ENCODE results near the gene MAP2K5. TPM values are rescaled to one million over a fixed set of nuclear protein-coding genes. Genes with fewer than 3 reads are reported as not detected.

MAP2K5 gene
- total and polyA plus RNA-seq, 9 of the 15 experiments (the other 6 are each of a cell fraction or from before 2014, with no cell fraction given), result 0.41 to 16.5 (median 7.5) TPM

GRCh38 chr15:67839929-67840748 is 297.6 kb downstream of the MAP2K5 start, which contains the start of gene RNU6-1:
Gene RNU6-1 (minus strand): TSS chr15:67840045.
- CTCF ChIA-PET (ENCODE audit: low intra/inter-chr PET ratio), result interaction anchor here (1.8 kb wide), 1 partner anchor 315 kb away, joined by 4 read pairs; no protein-coding TSS in a partner anchor
- POLR2A ChIA-PET, result interaction anchor here (0.5 to 1.6 kb wide), 6 partner anchors 84 to 747 kb away, joined by 3 to 4 read pairs (median 3); partner anchors contain the start of gene PIAS1
- no peaks in the 10 kb centered on the region for H3K36me3 ChIP-seq (ENCODE audit: control insufficient read depth, insufficient read depth, low read length)
- peak; percentile 87 for ATAC-seq
- H3K4me1 ChIP-seq (replicated peaks in 1 of 2; ENCODE audit: control insufficient read depth in 2 of 2, insufficient read depth in 2 of 2, low read length in 2 of 2), result peaks cover 22 to 36% of the 10 kb centered on the region in 2 experiments
- in situ Hi-C loops (cut with MboI) (loop anchor here (5.0 to 10.0 kb wide), 2 partner anchors 383 to 905 kb away; no protein-coding TSS in a partner anchor), intact Hi-C loops (cut with micrococcal nuclease) (loop anchor here (10.0 kb wide), 1 partner anchor 535 kb away; no protein-coding TSS in a partner anchor)
- under 1% methylated on average over 60 of the region's 62 CpGs for WGBS (ENCODE audit: insufficient coverage, low coverage, missing lambda C conversion rate)
- no peaks in the 10 kb centered on the region; the same call in 1 of the 2 replicates for H4K20me1 ChIP-seq (replicated peaks; ENCODE audit: control insufficient read depth, insufficient read depth, low read length)
- no peaks in the 10 kb centered on the region for H3K9me3 ChIP-seq (replicated peaks; ENCODE audit: control insufficient read depth, insufficient read depth, low read depth, low read length)
- peaks cover 0 to 10% of the 10 kb centered on the region in 2 experiments; a peak in 4 of 5 replicates for H3K27me3 ChIP-seq (ENCODE audit: control insufficient read depth in 2 of 2, insufficient read depth in 2 of 2, low read length in 2 of 2)
- H2AFZ ChIP-seq (ENCODE audit: low read depth, low read length), result peak within 1 kb of the TSS; percentile 96
- H3K79me2 ChIP-seq (ENCODE audit: control insufficient read depth, insufficient read depth, low read length), result no peaks in the 10 kb centered on the region
- DNase-seq (ENCODE audit: extremely low read depth in 1 of 4, low spot score in 3 of 4), result peak; percentile 93 to 96 (median 95)
- TSS peak; percentile 86 for BruUV-seq (replicated peaks)
- peak; percentile 98 for FAIRE-seq
- peak within 1 kb of the TSS; percentile 85 for H3K4me2 ChIP-seq (ENCODE audit: insufficient read depth, low read length)
- H3K27ac ChIP-seq (ENCODE audit: extremely low read depth, low read depth, low read length), result peak within 1 kb of the TSS; percentile 92
- H3K9me1 ChIP-seq (ENCODE audit: control insufficient read depth, insufficient read depth, low read length), result no peaks in the 10 kb centered on the region
- peak within 1 kb of the TSS; percentile 89 to 97 for H3K9ac ChIP-seq (ENCODE audit: insufficient read depth in 1 of 2, low read depth in 2 of 2, low read length in 2 of 2)
- H3K4me3 ChIP-seq, result peak within 1 kb of the TSS; percentile 66
- TF ChIP-seq MCM7 (IDR thresholded peaks at IDR 0.05), result no peak
- no peak for TF ChIP-seq BACH1 (tag; IDR thresholded peaks at IDR 0.05)
- no peak for TF ChIP-seq ZNF3 (CRISPR knock-in tag; IDR thresholded peaks at IDR 0.05)
- TF ChIP-seq MEF2D (tag; conservative IDR thresholded peaks at IDR 0.05; ENCODE audit: low read depth), result peak; percentile 37; the same call in 1 of the 2 replicates
- TF ChIP-seq PML (IDR thresholded peaks at IDR 0.05; ENCODE audit: low read length), result peak; percentile 14; the same call in 1 of the 2 replicates
- no peak; the same call in none of the 2 replicates for TF ChIP-seq SP1 (CRISPR knock-in tag; IDR thresholded peaks at IDR 0.05)
- TF ChIP-seq ZNF316 (IDR thresholded peaks at IDR 0.05), result peak; percentile 67
- TF ChIP-seq SAFB2 (IDR thresholded peaks at IDR 0.05; ENCODE audit: borderline replicate concordance, low read depth, low read length, severe bottlenecking), result no peak
- TF ChIP-seq SNAPC5 (CRISPR knock-in tag; IDR thresholded peaks at IDR 0.05), result peak; percentile 98
- TF ChIP-seq ZNF212 (CRISPR knock-in tag; IDR thresholded peaks at IDR 0.05), result no peak
- no peak for TF ChIP-seq MEIS2 (IDR thresholded peaks at IDR 0.05; ENCODE audit: partially characterized antibody)
- peak; percentile 68 for TF ChIP-seq NKRF (IDR thresholded peaks at IDR 0.05; ENCODE audit: borderline replicate concordance)
- TF ChIP-seq TRIM24 (IDR thresholded peaks at IDR 0.05), result peak in 1 of 2 experiments; percentile 51; a peak in 2 of 4 replicates
